Gastrocnemius medialis (tissue), 4 donors: Measurements from ENCODE around the gene RSBN1.

Source experiments
- CTCF ChIP-seq, 5 experiments: fragments of 450-650 bp in 3 of 5; fragments of 200-600 bp in 2 of 5; sonication (generic) in 2 of 5; IDR thresholded peaks in 4 of 5; conservative IDR thresholded peaks in 1 of 5; 1 replicate in 4 of 5; 2 replicates in 1 of 5; pipeline ENCODE4 v1.5.1; 2016 to 2019; ENCODE audit warnings: antibody characterized with exemption in 5 of 5, mild to moderate bottlenecking in 3 of 5, moderate library complexity in 3 of 5
- POLR2A ChIP-seq, 2 donors: fragments of 450-650 bp; IDR thresholded peaks; one replicate each; pipeline ENCODE4 v1.6.1; 2017; ENCODE audit warnings: antibody characterized with exemption in 2 of 2, mild to moderate bottlenecking in 2 of 2, moderate library complexity in 2 of 2

- no peak for TF ChIP-seq CTCF (IDR thresholded peaks at IDR 0.05 in 4 of 5, conservative IDR thresholded peaks at IDR 0.05 in 1 of 5)
- no peak for TF ChIP-seq POLR2A (IDR thresholded peaks at IDR 0.05)
Observed at GRCh38 chr1:113768916-113769600, 43.2 kb downstream of the RSBN1 start.
